H9 (cell line): ENCODE data around the gene LASP1. TPM values are rescaled to one million over a fixed set of nuclear protein-coding genes. Genes with fewer than 3 reads are reported as not detected.

ENCODE experiments used
- DNase-seq: peaks from one replicate; pipeline ENCODE4 v3.0.0-alpha.2; 2017
- H2AFZ ChIP-seq: one replicate; pipeline ENCODE4 v1.6.1; 2013; ENCODE audit warnings: mild to moderate bottlenecking, low read length, control low read depth, moderate library complexity
- H2AK5ac ChIP-seq: 2 replicates; pipeline ENCODE4 v1.6.1; 2013; ENCODE audit warnings: low read length, control low read depth, mixed read lengths; ENCODE audit not compliant: insufficient read length
- H2BK120ac ChIP-seq: one replicate; pipeline ENCODE4 v1.6.1; 2013; ENCODE audit warnings: low read depth, mild to moderate bottlenecking, low read length, control low read depth, inconsistent platforms; ENCODE audit not compliant: poor library complexity, severe bottlenecking
- H2BK12ac ChIP-seq: 2 replicates; pipeline ENCODE4 v1.6.1; 2013; ENCODE audit warnings: low read length, control low read depth, mixed read lengths, low read depth; ENCODE audit not compliant: insufficient read length
- H2BK15ac ChIP-seq: 2 replicates; pipeline ENCODE4 v1.6.1; 2013; ENCODE audit warnings: low read depth, low read length, control low read depth
- H2BK20ac ChIP-seq: one replicate; pipeline ENCODE4 v1.6.1; 2013; ENCODE audit warnings: low read depth, mild to moderate bottlenecking, low read length, control low read depth, inconsistent platforms; ENCODE audit not compliant: poor library complexity, severe bottlenecking
- H2BK5ac ChIP-seq: 2 replicates; pipeline ENCODE4 v1.6.1; 2013; ENCODE audit warnings: low read length, control low read depth, mixed read lengths; ENCODE audit not compliant: insufficient read length
- H3K14ac ChIP-seq: 2 replicates; pipeline ENCODE4 v1.6.1; 2013; ENCODE audit warnings: low read length, control low read depth; ENCODE audit not compliant: insufficient read depth
- H3K18ac ChIP-seq: 2 replicates; pipeline ENCODE4 v1.6.1; 2013; ENCODE audit warnings: low read depth, mild to moderate bottlenecking, mixed read lengths, low read length, control low read depth; ENCODE audit not compliant: insufficient read length
- H3K23ac ChIP-seq: 2 replicates; pipeline ENCODE4 v1.6.1; 2013; ENCODE audit warnings: low read length, control low read depth, mixed read lengths, low read depth; ENCODE audit not compliant: insufficient read length
- H3K23me2 ChIP-seq: 2 replicates; pipeline ENCODE4 v1.6.1; 2013; ENCODE audit warnings: low read depth, mild to moderate bottlenecking, mixed read lengths, low read length, control low read depth; ENCODE audit not compliant: insufficient read length, poor library complexity, severe bottlenecking
- H3K27ac ChIP-seq: 2 replicates; pipeline ENCODE4 v1.5.1; 2013; ENCODE audit warnings: low read length, control low read depth, mixed read lengths, low read depth; ENCODE audit not compliant: insufficient read length
- H3K27me3 ChIP-seq: 2 replicates; pipeline ENCODE4 v1.6.1; 2013; ENCODE audit warnings: low read length, control low read depth, inconsistent platforms; ENCODE audit not compliant: insufficient read depth
- H3K4ac ChIP-seq: 2 replicates; pipeline ENCODE4 v1.6.1; 2013; ENCODE audit warnings: low read depth, mild to moderate bottlenecking, control low read depth, inconsistent platforms, low read length, moderate library complexity
- H3K4me1 ChIP-seq: 2 replicates; pipeline ENCODE4 v1.6.1; 2013; ENCODE audit warnings: low read length, control low read depth, inconsistent platforms; ENCODE audit not compliant: insufficient read depth
- H3K4me2 ChIP-seq: 2 replicates; pipeline ENCODE4 v1.6.1; 2013; ENCODE audit warnings: low read length, control low read depth, mixed read lengths; ENCODE audit not compliant: insufficient read length, insufficient read depth
- H3K56ac ChIP-seq: 2 replicates; pipeline ENCODE4 v1.6.1; 2013; ENCODE audit warnings: low read depth, mild to moderate bottlenecking, mixed read lengths, low read length, control low read depth; ENCODE audit not compliant: insufficient read length
- H3K79me1 ChIP-seq: 2 replicates; pipeline ENCODE4 v1.6.1; 2013; ENCODE audit warnings: low read depth, mild to moderate bottlenecking, moderate library complexity, low read length, control low read depth, inconsistent platforms; ENCODE audit not compliant: insufficient read depth, poor library complexity, severe bottlenecking
- H3K79me2 ChIP-seq: 2 replicates; pipeline ENCODE4 v1.6.1; 2013; ENCODE audit warnings: low read length, control low read depth, inconsistent platforms; ENCODE audit not compliant: insufficient read depth
- H3K9ac ChIP-seq: 2 replicates; pipeline ENCODE4 v1.6.1; 2013; ENCODE audit warnings: low read length, control low read depth, mixed read lengths; ENCODE audit not compliant: insufficient read length; ENCODE audit errors: extremely low read depth
- H3K9me3 ChIP-seq: one replicate; pipeline ENCODE4 v1.6.1; 2013; ENCODE audit warnings: low read depth, low read length, inconsistent platforms; ENCODE audit not compliant: control insufficient read depth
- H3T11ph ChIP-seq: one replicate; pipeline ENCODE4 v1.6.1; 2013; ENCODE audit warnings: mild to moderate bottlenecking, low read length, control low read depth, inconsistent platforms
- H4K20me1 ChIP-seq: one replicate; pipeline ENCODE4 v1.6.1; 2013; ENCODE audit not compliant: control insufficient read depth, insufficient read length, insufficient read depth
- H4K5ac ChIP-seq: 2 replicates; pipeline ENCODE4 v1.6.1; 2013; ENCODE audit warnings: low read depth, mild to moderate bottlenecking, mixed read lengths, low read length, control low read depth; ENCODE audit not compliant: insufficient read length
- H4K8ac ChIP-seq: replicated peaks from 2 replicates; pipeline ENCODE4 v1.6.1; 2013; ENCODE audit warnings: low read length, control low read depth, mixed read lengths, low read depth; ENCODE audit not compliant: insufficient read length
- H4K91ac ChIP-seq: 2 replicates; pipeline ENCODE4 v1.6.1; 2013; ENCODE audit warnings: low read depth, mild to moderate bottlenecking, moderate library complexity, mixed read lengths, low read length, control low read depth; ENCODE audit not compliant: insufficient read length
- H3K27ac Mint-ChIP-seq, 3 experiments: 2 replicates in 2 of 3; 3 replicates in 1 of 3; pipeline ENCODE4 v1.8.0; 2020 to 2021; ENCODE audit warnings: mixed read lengths in 3 of 3, mild to moderate bottlenecking in 1 of 3, moderate library complexity in 1 of 3
- H3K27me3 Mint-ChIP-seq: 2 replicates; pipeline ENCODE4 v1.8.0; 2021; ENCODE audit warnings: low read depth, mild to moderate bottlenecking, moderate library complexity, mixed read lengths
- H3K36me3 Mint-ChIP-seq, 3 experiments: 2 replicates in 2 of 3; 3 replicates in 1 of 3; pipeline ENCODE4 v1.8.0; 2020 to 2021; ENCODE audit warnings: low read depth in 3 of 3, mixed read lengths in 3 of 3; ENCODE audit not compliant: insufficient read depth in 1 of 3
- H3K4me1 Mint-ChIP-seq, 2 experiments: 2 replicates each; pipeline ENCODE4 v1.8.0; 2020; ENCODE audit warnings: mixed read lengths in 2 of 2
- H3K4me3 Mint-ChIP-seq, 2 experiments: 2 replicates in 1 of 2; 3 replicates in 1 of 2; pipeline ENCODE4 v1.8.0; 2020 to 2021; ENCODE audit warnings: mild to moderate bottlenecking in 2 of 2, mixed read lengths in 2 of 2, moderate library complexity in 1 of 2
- H3K9me3 Mint-ChIP-seq, 2 experiments: 2 replicates in 1 of 2; 3 replicates in 1 of 2; pipeline ENCODE4 v1.8.0; 2020; ENCODE audit warnings: mild to moderate bottlenecking in 2 of 2, mixed read lengths in 2 of 2, moderate library complexity in 1 of 2
- CTCF ChIP-seq: fragments of 200-600 bp; sonication (generic); conservative IDR thresholded peaks from 3 replicates; pipeline ENCODE4 v1.8.0; 2021; ENCODE audit warnings: antibody characterized with exemption, mild to moderate bottlenecking
- WGBS: extraction: QIAGEN DNeasy Blood & Tissue Kit; methylation state at CpG from one replicate; pipeline ENCODE4 v1.1.7; 2013; ENCODE audit warnings: missing lambda C conversion rate, low lambda C conversion rate, mixed read lengths; ENCODE audit not compliant: insufficient read length; ENCODE audit errors: extremely low coverage; 5-methylcytosine and 5-hydroxymethylcytosine counted together
- total RNA-seq: library from RNA; stranded (reverse); gene quantifications from 2 replicates; pipeline ENCODE4 v1.2.1, GENCODE V29; 2021

The LASP1 gene
- total RNA-seq, 1 experiment from 2014 or later = 121 TPM

GRCh38 chr17:38900978-38901656, 31.3 kb downstream of the LASP1 start:
- no peaks in the 10 kb centered on the region for H3K4me1 ChIP-seq
- no peaks in the 10 kb centered on the region for H3K9me3 Mint-ChIP-seq
- H4K8ac ChIP-seq = no peak overlapping the region
- H3K14ac ChIP-seq = no peak overlapping the region
- H3K23ac ChIP-seq = no peak overlapping the region
- H3K9ac ChIP-seq = no peak overlapping the region
- no peak overlapping the region for H3K4me2 ChIP-seq
- no peak overlapping the region for H3K4ac ChIP-seq
- no peaks in the 10 kb centered on the region for H3K27me3 Mint-ChIP-seq
- no peak overlapping the region for H2BK5ac ChIP-seq
- no peaks in the 10 kb centered on the region for H3K79me2 ChIP-seq
- H4K91ac ChIP-seq = no peak overlapping the region
- H2BK15ac ChIP-seq = no peak overlapping the region
- H2BK12ac ChIP-seq = no peak overlapping the region
- no peak overlapping the region for H2AK5ac ChIP-seq
- H3T11ph ChIP-seq = no peak overlapping the region
- TF ChIP-seq CTCF = no peak
- H3K79me1 ChIP-seq = no peaks in the 10 kb centered on the region
- H3K23me2 ChIP-seq = no peaks in the 10 kb centered on the region
- peak overlapping the region; percentile 39 to 96 (median 84); a peak in 5 of 7 replicates for H3K27ac Mint-ChIP-seq
- no peak overlapping the region for H3K18ac ChIP-seq
- H3K4me3 Mint-ChIP-seq = 0 out of 5 replicates have a peak overlapping the region, but pooled peaks of 1 of the 2 experiments have one; percentile 46
- peaks cover 13 to 24% of the 10 kb centered on the region in 2 experiments for H3K4me1 Mint-ChIP-seq
- H3K27ac ChIP-seq = no peak overlapping the region
- no peak overlapping the region for H4K5ac ChIP-seq
- no peaks in the 10 kb centered on the region for H3K27me3 ChIP-seq
- no peaks in the 10 kb centered on the region for H3K9me3 ChIP-seq
- H3K36me3 Mint-ChIP-seq = peaks cover 10 to 53% (median 48%) of the 10 kb centered on the region in 3 experiments; a peak in 6 of 7 replicates
- no peak overlapping the region for H2BK20ac ChIP-seq
- no peak overlapping the region for H2BK120ac ChIP-seq
- H2AFZ ChIP-seq = no peak overlapping the region
- no peaks in the 10 kb centered on the region for H4K20me1 ChIP-seq
- DNase-seq = no peak
- H3K56ac ChIP-seq = no peak overlapping the region
- no CpG with 5 or more reads among the region's 10 CpGs for WGBS
